ENCODE results near the gene NR3C2.

NR3C2 gene

GRCh38 chr4:148412460-148412994 is 29.7 kb downstream of the NR3C2 start:
- Histone ChIP-seq H3K27me3 (no peaks in the 10 kb centered on the region), H3K27ac (no peak overlapping the region), H3K9me3 (no peaks in the 10 kb centered on the region), H3K4me3 (no peak overlapping the region), H3K4me2 (no peak overlapping the region), H3K9ac (no peak overlapping the region), H3K4me1 (no peaks in the 10 kb centered on the region), H3K36me3 (no peaks in the 10 kb centered on the region), H4K20me1 (no peaks in the 10 kb centered on the region)
- TF ChIP-seq Cebpa-rat (IDR thresholded peaks at IDR 0.05), result no peak

- TF ChIP-seq Cebpa-rat (IDR thresholded peaks at IDR 0.05), result no peak
- H3K4me3 ChIP-seq, result no peak overlapping the region
Observed at GRCh38 chr4:148405161-148405893, 36.9 kb downstream of the NR3C2 start.

GRCh38 chr4:148398988-148399387 is 43.2 kb downstream of the NR3C2 start:
- Histone ChIP-seq H3K9me3 (no peaks in the 10 kb centered on the region), H3K36me3 (no peaks in the 10 kb centered on the region), H3K4me2 (no peak overlapping the region), H3K27me3 (no peaks in the 10 kb centered on the region), H3K27ac (no peak overlapping the region), H3K4me1 (no peaks in the 10 kb centered on the region), H4K20me1 (no peaks in the 10 kb centered on the region), H3K4me3 (no peak overlapping the region), H3K9ac (no peak overlapping the region)
- TF ChIP-seq Cebpa-rat (IDR thresholded peaks at IDR 0.05), result no peak

More at GRCh38 chr4:148405161-148405893, 36.9 kb downstream of the NR3C2 start:
- Histone ChIP-seq H3K4me1 (no peaks in the 10 kb centered on the region), H3K4me2 (no peak overlapping the region), H3K27me3 (no peaks in the 10 kb centered on the region), H3K27ac (no peak overlapping the region), H3K9ac (no peak overlapping the region), H3K36me3 (no peaks in the 10 kb centered on the region), H3K9me3 (no peaks in the 10 kb centered on the region), H4K20me1 (no peaks in the 10 kb centered on the region)

GRCh38 chr4:148397771-148398170 is 44.4 kb downstream of the NR3C2 start:
- Histone ChIP-seq H3K9ac (no peak overlapping the region), H3K27me3 (no peaks in the 10 kb centered on the region), H3K4me3 (no peak overlapping the region), H3K27ac (no peak overlapping the region), H3K9me3 (no peaks in the 10 kb centered on the region), H3K36me3 (no peaks in the 10 kb centered on the region), H4K20me1 (no peaks in the 10 kb centered on the region), H3K4me2 (no peak overlapping the region), H3K4me1 (no peaks in the 10 kb centered on the region)
- no peak for TF ChIP-seq Cebpa-rat (IDR thresholded peaks at IDR 0.05)

GRCh38 chr4:148396986-148397673 is 45.1 kb downstream of the NR3C2 start:
- Histone ChIP-seq H3K4me3 (no peak overlapping the region), H3K9ac (no peak overlapping the region), H4K20me1 (no peaks in the 10 kb centered on the region), H3K9me3 (no peaks in the 10 kb centered on the region), H3K27me3 (no peaks in the 10 kb centered on the region), H3K36me3 (no peaks in the 10 kb centered on the region), H3K4me1 (no peaks in the 10 kb centered on the region), H3K4me2 (no peak overlapping the region), H3K27ac (no peak overlapping the region)
- no peak for TF ChIP-seq Cebpa-rat (IDR thresholded peaks at IDR 0.05)

- no peaks in the 10 kb centered on the region for H3K9me3 ChIP-seq
- H4K20me1 ChIP-seq, result no peaks in the 10 kb centered on the region
- H3K27me3 ChIP-seq, result no peaks in the 10 kb centered on the region
- H3K4me1 ChIP-seq, result no peaks in the 10 kb centered on the region
- no peak overlapping the region for H3K4me3 ChIP-seq
- H3K36me3 ChIP-seq, result no peaks in the 10 kb centered on the region
- H3K9ac ChIP-seq, result no peak overlapping the region
- TF ChIP-seq Cebpa-rat (IDR thresholded peaks at IDR 0.05), result no peak
- no peak overlapping the region for H3K27ac ChIP-seq
- no peak overlapping the region for H3K4me2 ChIP-seq
Observed at GRCh38 chr4:148395771-148396170, 46.4 kb downstream of the NR3C2 start.

- no peak for TF ChIP-seq Cebpa-rat (IDR thresholded peaks at IDR 0.05)
- Histone ChIP-seq H3K4me1 (no peaks in the 10 kb centered on the region), H3K27ac (no peak overlapping the region)
Observed at GRCh38 chr4:148391056-148391455, 51.2 kb downstream of the NR3C2 start.

GRCh38 chr4:148390311-148390710 is 51.9 kb downstream of the NR3C2 start:
- H3K36me3 ChIP-seq, result no peaks in the 10 kb centered on the region
- no peak for TF ChIP-seq Cebpa-rat (IDR thresholded peaks at IDR 0.05)
- no peak overlapping the region for H3K4me3 ChIP-seq
- H4K20me1 ChIP-seq, result no peaks in the 10 kb centered on the region
- H3K4me2 ChIP-seq, result no peak overlapping the region
- H3K27ac ChIP-seq, result no peak overlapping the region
- no peaks in the 10 kb centered on the region for H3K9me3 ChIP-seq
- H3K9ac ChIP-seq, result no peak overlapping the region
- no peaks in the 10 kb centered on the region for H3K27me3 ChIP-seq
- no peaks in the 10 kb centered on the region for H3K4me1 ChIP-seq

More at GRCh38 chr4:148391056-148391455, 51.2 kb downstream of the NR3C2 start:
- H4K20me1 ChIP-seq, result no peaks in the 10 kb centered on the region
- H3K9ac ChIP-seq, result no peak overlapping the region
- no peaks in the 10 kb centered on the region for H3K36me3 ChIP-seq
- H3K9me3 ChIP-seq, result no peaks in the 10 kb centered on the region
- no peak overlapping the region for H3K4me3 ChIP-seq
- H3K27me3 ChIP-seq, result no peaks in the 10 kb centered on the region
- H3K4me2 ChIP-seq, result no peak overlapping the region

GRCh38 chr4:148380291-148380690 is 61.9 kb downstream of the NR3C2 start:
- Histone ChIP-seq H3K4me2 (0 out of 2 replicates have a peak overlapping the region, but pooled peaks have one; percentile 16), H3K36me3 (no peaks in the 10 kb centered on the region), H4K20me1 (no peaks in the 10 kb centered on the region), H3K27me3 (no peaks in the 10 kb centered on the region), H3K9ac (no peak overlapping the region), H3K4me1 (peaks cover 33% of the 10 kb centered on the region), H3K9me3 (peaks cover 11% of the 10 kb centered on the region), H3K4me3 (no peak overlapping the region), H3K27ac (no peak overlapping the region)
- no peak for TF ChIP-seq Cebpa-rat (IDR thresholded peaks at IDR 0.05)

- H3K9me3 ChIP-seq, result peaks cover 11% of the 10 kb centered on the region
- H3K36me3 ChIP-seq, result no peaks in the 10 kb centered on the region
- peak overlapping the region; percentile 71 for H3K4me2 ChIP-seq
- H3K4me3 ChIP-seq, result no peak overlapping the region
- peak overlapping the region; percentile 38; the same call in 1 of the 2 replicates for H3K9ac ChIP-seq
- H3K4me1 ChIP-seq, result peaks cover 41% of the 10 kb centered on the region
- H3K27ac ChIP-seq, result peak overlapping the region; percentile 68
- no peak for TF ChIP-seq Cebpa-rat (IDR thresholded peaks at IDR 0.05)
- H4K20me1 ChIP-seq, result no peaks in the 10 kb centered on the region
- no peaks in the 10 kb centered on the region for H3K27me3 ChIP-seq
Observed at GRCh38 chr4:148376151-148376550, 66.1 kb downstream of the NR3C2 start.
